GM13977 (cell line): Measurements from ENCODE around the gene SLC22A23.

Experiments
- DNase-seq: peaks from one replicate; pipeline ENCODE4 v3.0.0; 2012; ENCODE audit warnings: low spot score
- in situ Hi-C: fragments of 300-500 bp; cut with MboI; formaldehyde crosslinking; loops from one replicate; pipeline ENCODE4 v1.12.0; 2022; ENCODE audit warnings: low sequenced_read_pairs, low pct_unique_long_range_greater_than_20kb, mixed read lengths, inconsistent platforms; ENCODE audit not compliant: unreplicated experiment
- TF ChIP-seq, protein P1 (sequence below): IDR thresholded peaks from 2 replicates; pipeline ENCODE4 v1.5.1; 2012; ENCODE audit warnings: mild to moderate bottlenecking, control low read depth; ENCODE audit not compliant: insufficient read depth; ENCODE audit errors: extremely low read depth, missing control alignments

Gene SLC22A23

DNA sequence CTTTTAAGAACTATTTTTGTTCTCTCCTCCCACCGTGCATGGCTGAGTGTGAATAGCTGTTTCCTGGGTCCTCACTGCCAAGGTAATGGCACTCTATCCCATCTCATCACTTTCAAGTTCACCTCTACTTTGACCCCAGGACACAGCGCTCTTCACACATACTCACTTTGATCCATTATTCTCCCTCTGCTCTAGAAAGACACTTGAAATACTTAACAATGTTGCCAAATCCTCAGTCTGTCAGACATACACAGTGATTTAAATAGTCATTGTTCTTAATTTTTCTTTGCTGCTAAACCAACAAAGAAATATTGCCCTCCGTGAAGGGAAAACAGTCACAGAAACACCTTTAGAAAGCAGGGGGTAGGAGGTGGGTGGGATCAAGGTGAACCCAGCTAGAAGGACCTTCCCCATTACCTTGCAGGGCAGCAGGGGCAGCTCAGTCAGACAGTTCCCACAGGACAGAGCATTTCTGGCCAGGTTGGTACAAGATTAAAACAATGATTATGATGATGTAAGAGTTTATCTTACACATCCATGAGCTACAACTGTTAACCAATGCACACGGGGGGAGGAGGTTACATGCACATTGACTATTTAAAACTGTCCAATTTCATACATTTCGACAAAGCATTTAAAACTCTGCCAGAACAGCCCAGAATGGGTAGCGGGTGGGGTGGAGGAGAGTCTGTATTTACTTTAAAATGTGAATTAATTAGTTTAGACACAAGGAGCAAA is 2.4 kb downstream of the SLC22A23 start:
- in situ Hi-C loops: no loop called here
- DNase-seq: no peak
- TF ChIP-seq, protein P1, sequence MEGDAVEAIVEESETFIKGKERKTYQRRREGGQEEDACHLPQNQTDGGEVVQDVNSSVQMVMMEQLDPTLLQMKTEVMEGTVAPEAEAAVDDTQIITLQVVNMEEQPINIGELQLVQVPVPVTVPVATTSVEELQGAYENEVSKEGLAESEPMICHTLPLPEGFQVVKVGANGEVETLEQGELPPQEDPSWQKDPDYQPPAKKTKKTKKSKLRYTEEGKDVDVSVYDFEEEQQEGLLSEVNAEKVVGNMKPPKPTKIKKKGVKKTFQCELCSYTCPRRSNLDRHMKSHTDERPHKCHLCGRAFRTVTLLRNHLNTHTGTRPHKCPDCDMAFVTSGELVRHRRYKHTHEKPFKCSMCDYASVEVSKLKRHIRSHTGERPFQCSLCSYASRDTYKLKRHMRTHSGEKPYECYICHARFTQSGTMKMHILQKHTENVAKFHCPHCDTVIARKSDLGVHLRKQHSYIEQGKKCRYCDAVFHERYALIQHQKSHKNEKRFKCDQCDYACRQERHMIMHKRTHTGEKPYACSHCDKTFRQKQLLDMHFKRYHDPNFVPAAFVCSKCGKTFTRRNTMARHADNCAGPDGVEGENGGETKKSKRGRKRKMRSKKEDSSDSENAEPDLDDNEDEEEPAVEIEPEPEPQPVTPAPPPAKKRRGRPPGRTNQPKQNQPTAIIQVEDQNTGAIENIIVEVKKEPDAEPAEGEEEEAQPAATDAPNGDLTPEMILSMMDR: no peak

DNA sequence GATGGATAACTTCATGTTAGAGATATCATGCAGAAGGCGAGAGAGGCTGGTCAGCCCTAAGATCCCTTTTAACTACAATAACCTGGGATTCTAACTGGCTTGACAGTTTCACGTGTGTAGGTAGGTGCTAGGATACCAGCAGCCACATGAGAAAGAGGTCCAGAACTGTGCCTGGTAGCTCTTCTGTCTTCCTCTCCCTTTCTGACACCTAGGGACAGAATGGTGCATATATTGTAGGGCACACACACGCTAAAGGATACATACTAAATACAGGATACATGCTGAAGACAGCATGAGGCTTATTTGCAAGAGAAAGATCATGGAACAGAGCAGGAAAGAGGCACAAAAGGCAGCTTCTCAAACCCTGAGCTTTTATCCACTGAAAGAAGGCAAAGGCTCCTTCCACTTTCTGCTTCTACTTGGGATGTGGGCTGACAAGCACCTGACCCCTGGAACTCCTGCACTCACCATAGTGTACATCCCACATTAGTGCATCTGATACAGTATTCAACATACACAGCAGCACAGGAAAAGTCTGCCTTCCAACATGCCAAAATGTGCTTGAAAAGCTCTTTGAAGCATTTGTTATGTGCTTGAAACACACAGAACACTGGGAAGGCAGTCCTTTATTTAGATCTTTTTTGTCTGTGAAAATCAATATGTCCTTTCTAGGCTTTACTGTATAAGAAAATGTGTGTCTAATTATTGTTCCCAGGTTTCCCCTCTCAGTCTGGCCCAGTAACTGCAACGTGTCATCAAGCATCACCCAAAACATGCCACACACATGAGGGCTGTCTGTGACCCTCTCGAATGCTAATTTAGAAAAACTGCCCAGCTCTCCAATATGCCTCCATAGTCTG is 3.2 kb downstream of the SLC22A23 start:
- TF ChIP-seq, protein P1: no peak
- DNase-seq: no peak
- in situ Hi-C loops: no loop called here

DNA sequence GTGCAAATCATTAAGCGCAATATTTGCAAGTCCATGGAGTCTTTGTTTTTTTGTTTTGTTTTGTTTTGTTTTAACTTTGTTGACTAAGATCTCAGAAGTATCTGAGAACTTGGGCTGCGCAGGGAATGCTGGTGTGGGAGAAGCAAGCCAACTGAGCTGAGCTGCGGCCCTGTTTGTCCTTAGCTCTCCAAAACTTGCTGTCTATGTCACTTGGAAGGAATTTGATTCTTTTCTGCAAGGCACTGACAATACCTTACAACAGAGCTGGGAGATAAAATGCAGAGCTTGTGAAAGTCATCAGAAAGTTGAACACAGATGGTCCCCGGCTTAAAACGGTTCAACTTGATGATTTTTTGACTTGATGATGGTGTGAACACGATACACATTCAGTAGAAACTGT is 5.4 kb downstream of the SLC22A23 start:
- TF ChIP-seq, protein P1: no peak
- in situ Hi-C loops: no loop called here
- no peak for DNase-seq

DNA sequence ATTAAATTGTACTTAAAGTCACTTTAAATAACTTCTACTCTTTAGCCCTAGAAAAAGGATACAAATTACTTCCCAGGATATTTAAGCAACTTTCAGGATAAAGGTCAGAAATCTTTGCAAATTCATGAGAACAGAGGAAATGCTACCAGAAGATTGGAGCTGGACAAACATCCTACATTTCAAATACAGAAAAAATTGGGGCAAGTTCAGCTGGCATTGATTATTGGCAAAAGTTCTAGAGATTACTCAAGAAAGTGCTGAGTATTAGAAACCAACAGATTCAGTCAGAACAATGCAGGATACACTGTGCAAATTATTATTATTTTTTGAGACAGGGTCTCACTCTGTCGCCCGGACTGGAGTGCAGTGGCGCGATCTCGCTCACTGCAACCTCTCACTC is 6.0 kb downstream of the SLC22A23 start:
- in situ Hi-C loops: no loop called here
- TF ChIP-seq, protein P1: no peak
- no peak for DNase-seq

DNA sequence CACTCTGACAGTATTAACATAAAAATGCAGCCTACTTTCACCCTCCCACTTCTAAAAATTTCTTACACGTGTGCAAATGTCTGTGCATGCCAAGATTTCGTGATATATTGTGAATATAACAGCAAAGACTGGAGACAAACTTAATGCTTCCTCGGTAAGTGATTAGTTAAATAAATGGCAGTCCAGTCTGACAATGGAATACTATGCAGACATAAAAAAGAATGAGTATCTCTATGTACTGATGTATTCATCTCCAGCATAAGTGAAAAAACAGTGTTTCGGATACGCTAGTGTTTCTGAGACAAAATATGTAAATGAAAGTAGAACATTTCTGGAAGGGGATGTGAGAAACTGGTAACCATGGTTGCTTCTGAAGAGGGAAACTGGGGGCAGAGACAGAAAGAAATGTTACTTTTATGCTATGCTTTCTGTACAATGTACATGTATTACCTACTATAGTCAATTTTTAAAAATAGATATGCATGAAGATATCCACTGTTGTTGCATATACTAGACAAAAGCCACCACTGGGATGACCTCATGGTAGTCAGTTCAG is 7.0 kb downstream of the SLC22A23 start:
- peak; percentile 77 for DNase-seq
- TF ChIP-seq, protein P1: no peak
- in situ Hi-C loops: no loop called here

DNA sequence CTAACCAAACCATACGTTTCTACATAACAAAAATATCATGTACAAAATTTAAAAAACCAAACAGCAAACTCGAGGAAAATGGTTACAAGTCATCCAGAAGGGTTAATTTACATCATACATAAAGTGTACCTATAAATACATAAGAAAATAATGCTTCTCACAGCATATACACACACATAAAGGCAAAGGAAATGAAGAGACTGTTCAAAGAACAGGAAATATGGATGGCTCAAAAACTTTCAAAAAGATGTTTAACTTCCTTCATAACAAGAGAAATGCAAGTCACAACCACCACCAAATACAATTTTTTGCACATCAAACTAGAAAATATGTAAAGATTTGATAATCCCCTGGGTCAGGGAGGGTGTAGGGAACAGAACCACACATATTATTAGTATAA is 7.5 kb downstream of the SLC22A23 start:
- in situ Hi-C loops: no loop called here
- DNase-seq: no peak
- TF ChIP-seq, protein P1: no peak
